Measurements from ENCODE around the gene CHN2. TPM values are rescaled to one million over a fixed set of nuclear protein-coding genes. Genes with fewer than 3 reads are reported as not detected.

The CHN2 gene
- total RNA-seq, 1 experiment from 2014 or later: 2.1 TPM

DNA sequence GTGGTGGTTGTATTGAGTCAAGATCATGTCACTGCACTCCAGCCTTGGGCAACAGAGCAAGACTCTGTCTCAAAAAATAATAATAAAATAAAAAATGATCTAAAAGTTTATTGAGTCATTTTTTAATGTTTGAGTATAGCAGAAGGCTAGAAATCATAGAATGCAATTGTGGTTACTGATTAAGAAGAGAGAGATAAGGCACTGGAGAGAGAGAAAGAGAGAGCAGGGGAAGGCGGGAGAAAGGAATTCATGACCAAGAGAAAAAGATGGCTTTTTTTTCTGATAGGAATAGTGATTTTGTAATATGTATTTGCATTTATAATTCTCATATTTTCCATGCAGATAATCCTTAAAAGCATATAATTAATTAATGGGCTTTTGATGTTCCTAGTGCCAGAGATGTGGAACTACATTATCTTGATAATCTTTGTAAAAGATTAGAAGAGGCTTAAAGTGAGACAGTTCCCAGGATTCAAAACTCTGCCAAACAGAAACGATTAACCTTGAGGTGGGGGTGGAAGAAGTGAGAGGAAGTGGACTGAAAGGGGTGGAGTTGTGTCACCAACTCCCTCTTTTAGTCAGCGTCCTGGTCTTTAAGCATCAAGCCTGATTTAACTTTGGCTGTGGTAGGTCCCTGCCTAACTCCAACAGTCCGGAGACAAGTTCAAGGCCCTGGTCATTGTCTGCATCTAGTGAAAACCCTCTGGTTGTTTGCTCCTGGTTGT is 76.2 kb downstream of the CHN2 start:
- DNase-seq (ENCODE audit: low read depth, low spot score): no peak
- no peak for ATAC-seq
- no peak overlapping the region for H2AFZ ChIP-seq (ENCODE audit: low read depth, low read length, poor library complexity, severe bottlenecking)
- no peak overlapping the region for H3K4me2 ChIP-seq (ENCODE audit: low read length)
- no TSS peak for BruUV-seq (replicated peaks)
- no peak overlapping the region for H3K4me3 ChIP-seq (replicated peaks in 1 of 2; ENCODE audit: low read depth in 1 of 2, low read length in 2 of 2)
- POLR2A ChIA-PET: interaction anchor here (0.6 kb wide), 1 partner anchor 151 kb away, joined by 3 read pairs; no protein-coding TSS in a partner anchor
- no peaks in the 10 kb centered on the region for H3K9me3 ChIP-seq (ENCODE audit: control insufficient read depth in 1 of 2, insufficient read depth in 1 of 2, low read depth in 1 of 2, low read length in 2 of 2)
- H3K9ac ChIP-seq (ENCODE audit: low read length): no peak overlapping the region
- 0 out of 2 replicates have a peak, but pooled peaks cover 6% of the 10 kb centered on the region for H3K27me3 ChIP-seq (ENCODE audit: insufficient read depth, low read length)
- H3K27ac ChIP-seq (ENCODE audit: low read depth, low read length): no peak overlapping the region
- no peaks in the 10 kb centered on the region for H3K9me2 ChIP-seq (ENCODE audit: insufficient read depth)
- peaks cover 0 to 4% of the 10 kb centered on the region in 2 experiments; a peak in 1 of 4 replicates for H3K4me1 ChIP-seq (ENCODE audit: control insufficient read depth in 1 of 2, insufficient read depth in 2 of 2, low read length in 2 of 2)
- no peaks in the 10 kb centered on the region for H3K36me3 ChIP-seq (ENCODE audit: control insufficient read depth in 1 of 2, insufficient read depth in 2 of 2, low read length in 2 of 2)
- no peak for TF ChIP-seq YY1 (IDR thresholded peaks at IDR 0.05; ENCODE audit: extremely low read depth, insufficient replicate concordance, low read depth, low read length)
- TF ChIP-seq, protein P1, sequence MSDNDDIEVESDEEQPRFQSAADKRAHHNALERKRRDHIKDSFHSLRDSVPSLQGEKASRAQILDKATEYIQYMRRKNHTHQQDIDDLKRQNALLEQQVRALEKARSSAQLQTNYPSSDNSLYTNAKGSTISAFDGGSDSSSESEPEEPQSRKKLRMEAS (IDR thresholded peaks at IDR 0.05): no peak
- TF ChIP-seq, protein P2, sequence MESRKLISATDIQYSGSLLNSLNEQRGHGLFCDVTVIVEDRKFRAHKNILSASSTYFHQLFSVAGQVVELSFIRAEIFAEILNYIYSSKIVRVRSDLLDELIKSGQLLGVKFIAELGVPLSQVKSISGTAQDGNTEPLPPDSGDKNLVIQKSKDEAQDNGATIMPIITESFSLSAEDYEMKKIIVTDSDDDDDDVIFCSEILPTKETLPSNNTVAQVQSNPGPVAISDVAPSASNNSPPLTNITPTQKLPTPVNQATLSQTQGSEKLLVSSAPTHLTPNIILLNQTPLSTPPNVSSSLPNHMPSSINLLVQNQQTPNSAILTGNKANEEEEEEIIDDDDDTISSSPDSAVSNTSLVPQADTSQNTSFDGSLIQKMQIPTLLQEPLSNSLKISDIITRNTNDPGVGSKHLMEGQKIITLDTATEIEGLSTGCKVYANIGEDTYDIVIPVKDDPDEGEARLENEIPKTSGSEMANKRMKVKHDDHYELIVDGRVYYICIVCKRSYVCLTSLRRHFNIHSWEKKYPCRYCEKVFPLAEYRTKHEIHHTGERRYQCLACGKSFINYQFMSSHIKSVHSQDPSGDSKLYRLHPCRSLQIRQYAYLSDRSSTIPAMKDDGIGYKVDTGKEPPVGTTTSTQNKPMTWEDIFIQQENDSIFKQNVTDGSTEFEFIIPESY (IDR thresholded peaks at IDR 0.05; ENCODE audit: extremely low read depth, insufficient replicate concordance, low read length): no peak
- TF ChIP-seq POLR2AphosphoS5 (IDR thresholded peaks at IDR 0.05; ENCODE audit: low read depth, low read length): no peak
- no peak for TF ChIP-seq EZH2 (IDR thresholded peaks at IDR 0.05)
- TF ChIP-seq, protein P3, sequence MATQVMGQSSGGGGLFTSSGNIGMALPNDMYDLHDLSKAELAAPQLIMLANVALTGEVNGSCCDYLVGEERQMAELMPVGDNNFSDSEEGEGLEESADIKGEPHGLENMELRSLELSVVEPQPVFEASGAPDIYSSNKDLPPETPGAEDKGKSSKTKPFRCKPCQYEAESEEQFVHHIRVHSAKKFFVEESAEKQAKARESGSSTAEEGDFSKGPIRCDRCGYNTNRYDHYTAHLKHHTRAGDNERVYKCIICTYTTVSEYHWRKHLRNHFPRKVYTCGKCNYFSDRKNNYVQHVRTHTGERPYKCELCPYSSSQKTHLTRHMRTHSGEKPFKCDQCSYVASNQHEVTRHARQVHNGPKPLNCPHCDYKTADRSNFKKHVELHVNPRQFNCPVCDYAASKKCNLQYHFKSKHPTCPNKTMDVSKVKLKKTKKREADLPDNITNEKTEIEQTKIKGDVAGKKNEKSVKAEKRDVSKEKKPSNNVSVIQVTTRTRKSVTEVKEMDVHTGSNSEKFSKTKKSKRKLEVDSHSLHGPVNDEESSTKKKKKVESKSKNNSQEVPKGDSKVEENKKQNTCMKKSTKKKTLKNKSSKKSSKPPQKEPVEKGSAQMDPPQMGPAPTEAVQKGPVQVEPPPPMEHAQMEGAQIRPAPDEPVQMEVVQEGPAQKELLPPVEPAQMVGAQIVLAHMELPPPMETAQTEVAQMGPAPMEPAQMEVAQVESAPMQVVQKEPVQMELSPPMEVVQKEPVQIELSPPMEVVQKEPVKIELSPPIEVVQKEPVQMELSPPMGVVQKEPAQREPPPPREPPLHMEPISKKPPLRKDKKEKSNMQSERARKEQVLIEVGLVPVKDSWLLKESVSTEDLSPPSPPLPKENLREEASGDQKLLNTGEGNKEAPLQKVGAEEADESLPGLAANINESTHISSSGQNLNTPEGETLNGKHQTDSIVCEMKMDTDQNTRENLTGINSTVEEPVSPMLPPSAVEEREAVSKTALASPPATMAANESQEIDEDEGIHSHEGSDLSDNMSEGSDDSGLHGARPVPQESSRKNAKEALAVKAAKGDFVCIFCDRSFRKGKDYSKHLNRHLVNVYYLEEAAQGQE (IDR thresholded peaks at IDR 0.05; ENCODE audit: low read depth): no peak
- no peak for TF ChIP-seq RAD21 (IDR thresholded peaks at IDR 0.05; ENCODE audit: low read depth)
- TF ChIP-seq SP1 (IDR thresholded peaks at IDR 0.05; ENCODE audit: low read depth): no peak
- no peak for TF ChIP-seq ZFX (IDR thresholded peaks at IDR 0.05)
- TF ChIP-seq EGR1 (IDR thresholded peaks at IDR 0.05; ENCODE audit: low read depth): no peak
- TF ChIP-seq FOSL1 (IDR thresholded peaks at IDR 0.05; ENCODE audit: low read depth): no peak
- no peak for TF ChIP-seq ZNF274 (IDR thresholded peaks at IDR 0.05; ENCODE audit: low read depth, low read length)
- no peaks in the 10 kb centered on the region for H4K20me1 ChIP-seq (ENCODE audit: insufficient read depth)
- RAD21 ChIA-PET (ENCODE audit: low non-redundant PET in 1 of 2, low total read pairs in 2 of 2, uncharacterized antibody in 2 of 2, unreplicated experiment in 2 of 2): interaction anchor here in 1 of 2 experiments (0.7 kb wide), 1 partner anchor 126 kb away, joined by 4 read pairs; no protein-coding TSS in a partner anchor
- CTCF ChIA-PET: no interaction called here
- intact Hi-C loops (cut with micrococcal nuclease): no loop called here
- H3K79me2 ChIP-seq (ENCODE audit: insufficient read depth, low read length): no peaks in the 10 kb centered on the region

All from HCT116 (cell line).